NCI-H345 treated with DMSO at 0.1 percent for 48 hours (cell line): ENCODE measurements around the gene HPGDS.

Experiments
- DNase-seq: peaks from one replicate; lab custom pipeline; 2025; ENCODE audit not compliant: unreplicated experiment; lab: John Stamatoyannopoulos, UW

The HPGDS gene

DNA sequence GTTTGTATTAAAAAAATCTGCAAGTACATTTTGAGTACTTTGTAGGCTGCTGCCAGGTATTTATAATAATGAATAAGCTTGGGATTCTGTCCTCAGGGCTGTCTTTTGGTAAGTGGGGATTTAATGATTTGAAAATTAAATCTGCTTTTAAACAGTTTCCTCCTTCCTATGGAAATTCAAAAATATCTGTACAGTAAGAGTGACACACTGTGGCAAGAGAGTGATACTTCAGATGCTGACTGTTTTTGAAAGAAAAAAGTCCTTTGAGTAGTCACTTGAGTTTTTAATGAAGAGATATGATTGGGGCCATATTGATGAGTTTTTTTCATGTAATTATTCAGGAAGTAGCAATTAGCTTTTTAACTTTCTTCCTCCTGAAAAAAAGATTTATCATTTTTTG, 85.8 kb downstream of the HPGDS start:
- no peak for DNase-seq

DNA sequence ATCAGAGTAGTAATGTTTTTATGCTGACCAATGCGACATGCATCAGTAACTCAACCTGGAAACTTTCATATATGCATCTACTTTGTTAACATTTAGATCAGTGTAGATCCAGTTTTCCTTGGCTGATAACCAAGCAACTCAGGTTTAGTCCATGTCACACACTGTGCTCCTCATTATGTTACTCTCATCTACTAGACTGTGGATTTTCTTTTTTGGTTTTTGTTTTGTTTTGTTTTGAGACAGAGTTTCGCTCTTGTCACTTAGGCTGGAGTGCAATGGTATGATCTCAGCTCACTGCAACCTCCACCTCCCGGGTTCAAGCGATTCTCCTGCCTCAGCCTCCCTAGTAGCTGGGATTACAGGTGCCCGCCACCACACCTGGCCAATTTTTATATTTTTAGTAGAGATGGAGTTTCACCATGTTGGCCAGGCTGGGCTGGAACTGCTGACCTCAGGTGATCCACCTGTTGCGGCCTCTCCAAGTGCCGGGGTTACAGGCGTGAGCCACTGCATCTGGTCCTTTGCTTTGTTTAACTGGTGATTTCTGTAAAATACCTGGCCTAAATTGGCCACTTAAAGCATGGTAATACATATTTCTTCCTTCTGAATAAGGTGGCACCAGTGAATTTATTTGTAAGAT, 86.4 kb downstream of the HPGDS start:
- no peak for DNase-seq

GRCh38 chr4:94253036-94253435, 89.6 kb downstream of the HPGDS start:
- DNase-seq, result no peak

DNA sequence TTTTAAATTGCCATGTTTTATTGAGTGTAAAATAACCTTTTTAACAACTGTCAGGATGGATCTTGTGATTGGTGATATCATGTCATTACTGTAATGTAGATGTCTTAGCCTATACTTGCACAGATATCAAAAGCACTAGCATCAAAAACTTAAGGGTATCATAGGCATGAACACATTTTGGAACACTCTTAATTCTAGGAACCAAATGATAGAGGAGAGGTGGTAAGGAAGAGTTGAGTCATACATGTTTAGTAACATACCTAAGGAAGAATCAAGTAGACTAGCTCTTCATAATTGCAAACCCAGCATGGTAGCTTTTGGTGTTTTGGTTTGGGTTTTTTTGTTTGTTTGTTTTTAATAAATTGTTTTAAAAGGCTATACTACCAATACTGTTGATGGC, 91.5 kb downstream of the HPGDS start:
- DNase-seq, result no peak
